ENCODE results near the gene DOCK3.
"Not testable (repeated sequence)": the region's sequence is repeated elsewhere in the genome, so short reads cannot be mapped to it uniquely, and the experiment has no call there.

DOCK3 gene

GRCh38 chr3:50806031-50806430, 131.3 kb downstream of the DOCK3 start:
- no peak for DNase-seq

GRCh38 chr3:50806806-50807205, 132.1 kb downstream of the DOCK3 start:
- no peak for DNase-seq

- DNase-seq, result no peak
These were observed 132.5 kb downstream of the DOCK3 start for GRCh38 chr3:50807266-50807665.

- no peak for DNase-seq
These were observed 137.2 kb downstream of the DOCK3 start for GRCh38 chr3:50811893-50812292.

- DNase-seq, result no peak
These were observed 141.1 kb downstream of the DOCK3 start for GRCh38 chr3:50815844-50816243.

GRCh38 chr3:50816894-50817293, 142.2 kb downstream of the DOCK3 start:
- DNase-seq, result no peak

GRCh38 chr3:50817756-50818529, 143.2 kb downstream of the DOCK3 start:
- no peak for DNase-seq

- DNase-seq, result no peak
These were observed 145.2 kb downstream of the DOCK3 start for GRCh38 chr3:50819882-50820281.

GRCh38 chr3:50825841-50826240, 151.1 kb downstream of the DOCK3 start:
- DNase-seq, result no peak

GRCh38 chr3:50830451-50830850, 155.7 kb downstream of the DOCK3 start:
- no peak for DNase-seq

- DNase-seq, result not testable (repeated sequence)
These were observed 156.3 kb downstream of the DOCK3 start for GRCh38 chr3:50831009-50831408.

- DNase-seq, result no peak
These were observed 166.3 kb downstream of the DOCK3 start for GRCh38 chr3:50840983-50841489.

- no peak for DNase-seq
These were observed 173.6 kb downstream of the DOCK3 start for GRCh38 chr3:50848308-50848707.

GRCh38 chr3:50850639-50851511, 176.1 kb downstream of the DOCK3 start:
- no peak for DNase-seq

- no peak for DNase-seq
These were observed 179.2 kb downstream of the DOCK3 start for GRCh38 chr3:50853936-50854335.

- no peak for DNase-seq
These were observed 187.5 kb downstream of the DOCK3 start for GRCh38 chr3:50862221-50862620.

GRCh38 chr3:50873376-50874157, 198.8 kb downstream of the DOCK3 start:
- no peak for DNase-seq

GRCh38 chr3:50874876-50875275, 200.1 kb downstream of the DOCK3 start:
- not testable (repeated sequence) for DNase-seq

- no peak for DNase-seq
These were observed 202.2 kb downstream of the DOCK3 start for GRCh38 chr3:50876947-50877346.

GRCh38 chr3:50882733-50883132, 208.0 kb downstream of the DOCK3 start:
- not testable (repeated sequence) for DNase-seq

GRCh38 chr3:50883755-50884154, 209.0 kb downstream of the DOCK3 start:
- no peak for DNase-seq

- no peak for DNase-seq
These were observed 210.5 kb downstream of the DOCK3 start for GRCh38 chr3:50885070-50885850.

All from fibroblast of skin of right biceps (primary cell).